Pons (tissue), 1 donor: ENCODE measurements around the gene SLC6A18.
A peak's percentile ranks its signal among the peaks of the same experiment; 100 is the strongest.
"Not testable (repeated sequence)": the region's sequence is repeated elsewhere in the genome, so short reads cannot be mapped to it uniquely, and the experiment has no call there.

ENCODE experiments used
- DNase-seq: peaks from one replicate; pipeline ENCODE4 v3.0.0-alpha.2; 2016; ENCODE audit warnings: low spot score

SLC6A18 gene

DNA sequence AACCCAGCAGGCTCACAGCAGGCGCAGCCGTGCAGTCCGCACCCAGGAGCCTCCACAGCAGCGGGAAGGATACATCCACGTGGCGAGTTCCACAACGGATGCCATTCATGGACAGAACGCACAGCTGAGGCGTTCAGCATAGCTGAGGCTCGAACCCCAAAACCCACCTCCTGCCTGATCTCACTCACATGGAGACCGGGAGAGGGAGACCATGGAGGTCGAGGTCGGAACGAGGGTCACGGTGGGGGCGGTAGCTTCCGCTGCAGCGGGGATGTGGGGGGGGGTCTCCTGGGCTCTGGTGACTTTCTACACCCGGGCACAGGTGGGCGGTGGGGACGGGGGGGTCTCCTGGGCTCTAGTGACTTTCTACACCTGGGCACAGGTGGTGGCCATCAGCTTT lies 52.1 kb downstream of the SLC6A18 start:
- no peak for DNase-seq

DNA sequence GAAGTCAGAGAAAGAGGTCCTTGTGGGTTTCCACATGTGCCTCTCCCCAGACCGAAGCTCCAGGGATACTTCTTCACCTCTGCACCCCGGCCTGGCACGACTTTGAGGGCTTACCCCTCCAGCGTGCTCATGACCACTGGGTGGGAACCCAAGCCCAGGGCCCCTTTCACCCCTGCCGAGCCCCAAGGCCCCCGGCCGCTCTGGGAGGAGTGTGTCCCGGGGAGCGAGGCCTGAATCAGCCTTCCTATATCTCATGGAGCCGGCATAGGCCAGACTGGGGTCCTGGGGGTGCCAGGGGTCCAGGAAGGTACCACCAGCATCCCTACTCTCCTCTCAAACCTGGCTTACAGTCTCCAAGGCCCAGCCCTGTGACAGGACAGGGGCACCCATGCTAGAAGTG lies 52.6 kb downstream of the SLC6A18 start:
- DNase-seq: no peak

DNA sequence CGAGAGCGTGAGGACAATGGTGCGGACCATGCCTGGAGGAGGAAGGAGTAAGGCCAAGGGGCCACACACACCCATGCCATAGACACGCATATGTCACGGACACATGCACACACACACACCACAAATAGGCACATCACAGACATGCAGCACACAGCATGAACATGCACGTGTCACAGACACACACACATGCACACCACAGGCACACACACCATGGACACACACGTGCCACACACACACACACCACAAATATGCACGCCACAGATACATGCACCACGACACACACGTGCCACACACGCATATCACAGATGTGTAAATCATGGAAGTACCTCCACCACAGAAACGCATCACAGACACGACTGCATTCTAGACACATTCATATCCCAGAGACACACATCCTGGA lies 53.0 kb downstream of the SLC6A18 start:
- DNase-seq: no peak

DNA sequence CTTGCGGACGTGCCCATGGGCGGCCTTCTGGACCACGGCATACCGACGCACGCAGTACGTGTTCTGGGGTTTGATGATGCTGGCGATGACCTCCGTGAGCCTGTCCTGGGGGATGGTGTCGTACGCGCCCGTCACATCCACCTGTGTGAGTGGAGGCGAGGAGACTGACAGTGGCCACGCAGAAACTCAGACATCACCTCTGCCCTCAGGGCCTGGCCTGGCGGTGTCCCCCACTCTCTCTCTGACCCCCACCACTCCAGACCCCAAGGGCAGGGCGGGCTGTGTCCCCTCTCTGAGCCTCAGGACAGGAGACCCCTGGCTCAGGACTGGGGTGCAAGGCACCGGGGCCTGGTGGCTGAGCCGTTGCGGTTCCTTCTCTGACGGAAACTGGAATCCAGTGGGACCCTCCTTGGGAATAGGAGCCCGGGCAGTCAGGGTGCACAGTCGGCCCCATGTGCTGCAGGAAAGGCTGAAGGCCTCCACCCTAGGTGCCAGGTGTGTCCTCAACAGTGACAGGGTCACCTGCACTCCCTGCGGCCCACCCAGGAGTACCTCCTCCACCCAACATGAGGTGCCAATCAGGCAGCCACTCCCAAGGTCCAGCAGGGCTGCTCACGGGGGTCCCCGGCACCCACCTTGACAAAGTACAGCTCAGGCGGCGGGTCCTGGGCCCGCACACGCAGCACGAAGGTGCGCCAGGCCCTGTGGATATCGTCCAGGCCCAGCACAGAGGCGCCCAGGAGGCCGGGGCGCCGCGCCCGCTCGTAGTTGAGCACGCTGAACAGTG lies 53.7 kb downstream of the SLC6A18 start:
- no peak for DNase-seq

DNA sequence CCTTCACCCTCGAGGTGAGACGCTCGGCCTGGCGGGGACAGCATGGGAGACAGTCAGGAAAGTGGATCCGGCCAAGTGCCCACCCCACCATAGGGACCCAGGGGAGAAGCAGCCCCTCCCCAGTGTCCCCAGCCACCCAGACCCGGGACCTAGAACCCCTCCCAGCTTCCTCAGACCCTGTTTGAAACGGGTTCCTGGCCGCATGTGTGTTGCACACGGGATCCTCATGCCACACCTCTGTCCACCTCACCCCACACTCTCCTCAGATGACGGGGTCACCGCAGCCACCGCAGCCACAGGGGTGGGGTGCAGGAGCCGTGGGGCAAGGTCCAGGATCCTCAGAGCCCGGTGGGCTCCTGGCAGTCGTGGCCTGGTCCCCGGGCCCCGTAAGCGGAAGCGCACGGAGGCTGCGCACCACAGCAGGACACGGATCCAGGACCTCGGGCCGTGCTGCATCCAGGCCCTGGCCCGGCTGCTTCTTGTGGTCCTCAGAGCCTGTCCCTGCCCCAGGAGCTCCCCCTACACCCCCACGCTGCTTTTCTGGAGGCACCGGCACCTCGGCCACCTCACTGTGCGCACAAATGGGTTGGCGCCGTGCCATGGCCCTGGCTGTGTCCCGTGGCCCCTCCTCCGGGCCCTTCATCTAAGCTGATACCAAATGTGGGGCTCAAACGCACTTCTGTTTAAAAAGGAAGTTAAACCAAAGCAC lies 54.4 kb downstream of the SLC6A18 start:
- no peak for DNase-seq

DNA sequence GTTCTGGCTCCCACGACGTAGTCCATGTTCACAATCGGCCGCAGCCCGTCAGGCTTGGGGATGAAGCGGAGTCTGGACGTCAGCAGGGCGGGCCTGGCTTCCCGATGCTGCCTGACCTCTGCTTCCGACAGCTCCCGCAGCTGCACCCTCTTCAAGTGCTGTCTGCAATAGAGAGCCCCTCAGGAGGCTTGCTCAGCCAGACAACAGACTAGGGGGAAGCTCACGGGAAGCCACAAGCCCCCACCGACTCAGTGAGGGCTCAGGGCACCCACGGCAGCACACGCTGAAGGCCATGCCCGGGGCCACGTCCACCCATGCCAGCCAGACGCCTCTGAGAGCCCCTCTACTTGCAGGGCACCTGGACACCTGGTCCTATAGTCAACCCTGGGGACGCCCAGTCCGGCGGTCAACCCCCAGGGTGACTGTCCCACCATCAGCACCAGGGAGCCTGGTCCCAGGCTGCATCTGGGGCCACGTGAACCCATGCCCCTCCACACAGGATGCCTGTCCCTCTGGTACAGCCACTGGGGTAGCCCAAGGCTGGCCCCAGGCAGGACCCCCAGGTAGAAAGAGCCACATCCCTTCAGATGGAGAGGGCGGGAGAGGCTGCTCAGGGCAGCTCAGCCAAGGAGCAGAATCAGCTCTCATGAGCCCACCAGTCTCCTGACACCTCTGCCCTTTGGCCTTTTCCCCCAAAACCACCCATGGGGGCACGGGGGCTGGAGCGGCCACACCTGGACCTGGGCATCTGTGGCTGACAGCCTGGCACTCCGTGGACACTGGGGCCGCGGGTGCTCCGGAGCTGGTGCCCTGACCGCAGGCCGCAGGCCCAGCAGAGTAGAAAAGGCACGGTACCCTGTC lies 55.2 kb downstream of the SLC6A18 start:
- DNase-seq: no peak

DNA sequence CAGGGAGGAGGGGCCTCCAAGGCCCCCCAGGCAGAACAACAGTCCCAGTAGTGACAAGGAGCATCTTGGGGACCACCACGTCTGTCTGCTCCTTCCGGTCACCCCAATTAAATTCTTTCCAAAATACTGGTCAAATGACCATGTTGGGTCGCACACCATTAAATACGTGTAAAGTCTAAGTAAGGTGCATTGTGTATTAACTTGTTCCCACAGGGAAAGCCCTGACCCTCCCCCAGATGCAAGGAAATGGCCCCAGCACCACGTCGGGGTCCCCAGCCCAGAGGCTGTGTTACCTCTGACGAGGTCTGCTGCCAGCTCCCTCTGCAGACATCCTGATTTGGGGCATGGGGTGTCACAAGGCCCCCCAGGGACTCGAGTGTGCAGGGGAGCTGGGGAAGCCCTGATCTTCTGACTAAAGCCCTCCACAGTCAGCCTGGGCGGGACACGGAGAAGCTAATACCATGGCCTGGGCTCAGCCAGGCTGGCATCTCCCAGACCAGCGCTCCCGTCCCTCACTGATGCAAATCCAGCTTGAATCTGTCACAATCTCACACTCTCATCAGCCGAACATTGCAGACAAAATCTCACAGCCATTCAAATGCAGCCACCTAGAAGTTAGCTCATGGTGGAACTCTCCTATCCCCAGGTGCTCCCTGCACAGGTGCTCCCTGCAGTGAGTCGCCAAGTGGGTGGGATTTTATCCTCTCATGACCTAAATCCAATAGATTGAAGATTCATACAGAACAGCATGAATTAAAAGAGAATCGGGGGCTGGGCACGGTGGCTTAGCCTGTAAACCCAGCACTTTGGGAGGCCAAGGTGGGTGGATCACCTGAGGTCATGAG lies 56.1 kb downstream of the SLC6A18 start:
- DNase-seq: no peak

DNA sequence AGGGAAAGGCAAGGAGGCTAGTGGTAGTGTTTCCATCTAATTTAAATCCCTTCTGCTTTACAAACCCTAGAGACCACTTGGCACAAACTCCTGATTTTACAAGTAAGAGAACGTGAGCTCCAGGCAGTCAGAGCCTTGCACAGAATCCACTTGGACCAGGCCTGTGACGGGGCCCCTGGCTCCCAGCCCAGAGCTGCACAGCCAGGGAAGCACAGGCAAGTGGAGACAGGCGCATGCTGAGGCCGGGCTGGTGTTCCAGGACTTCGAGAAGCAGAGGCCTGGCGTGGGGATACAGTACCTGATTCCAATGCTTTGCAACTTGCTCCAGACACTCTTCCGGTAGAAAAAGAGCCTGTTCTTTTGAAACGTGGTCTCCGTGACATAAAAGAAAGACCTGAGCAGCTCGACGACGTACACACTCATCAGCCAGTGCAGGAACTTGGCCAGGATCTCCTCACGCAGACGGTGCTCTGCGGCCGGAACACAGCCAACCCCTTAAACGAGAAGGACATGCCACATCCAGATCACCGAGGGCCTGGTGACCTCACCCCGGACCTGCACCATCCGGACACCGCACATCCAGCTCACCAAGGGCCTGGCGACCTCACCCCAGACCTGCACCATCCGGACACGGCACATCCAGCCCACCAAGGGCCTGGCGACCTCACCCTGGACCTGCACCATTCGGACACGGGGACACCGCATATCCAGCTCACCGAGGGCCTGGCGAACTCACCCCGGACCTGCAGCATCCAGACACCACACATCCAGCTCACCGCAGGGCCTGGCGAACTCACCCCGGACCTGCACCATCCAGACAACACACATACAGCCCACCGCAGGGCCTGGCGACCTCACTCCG lies 57.2 kb downstream of the SLC6A18 start:
- DNase-seq: peak; percentile 5

DNA sequence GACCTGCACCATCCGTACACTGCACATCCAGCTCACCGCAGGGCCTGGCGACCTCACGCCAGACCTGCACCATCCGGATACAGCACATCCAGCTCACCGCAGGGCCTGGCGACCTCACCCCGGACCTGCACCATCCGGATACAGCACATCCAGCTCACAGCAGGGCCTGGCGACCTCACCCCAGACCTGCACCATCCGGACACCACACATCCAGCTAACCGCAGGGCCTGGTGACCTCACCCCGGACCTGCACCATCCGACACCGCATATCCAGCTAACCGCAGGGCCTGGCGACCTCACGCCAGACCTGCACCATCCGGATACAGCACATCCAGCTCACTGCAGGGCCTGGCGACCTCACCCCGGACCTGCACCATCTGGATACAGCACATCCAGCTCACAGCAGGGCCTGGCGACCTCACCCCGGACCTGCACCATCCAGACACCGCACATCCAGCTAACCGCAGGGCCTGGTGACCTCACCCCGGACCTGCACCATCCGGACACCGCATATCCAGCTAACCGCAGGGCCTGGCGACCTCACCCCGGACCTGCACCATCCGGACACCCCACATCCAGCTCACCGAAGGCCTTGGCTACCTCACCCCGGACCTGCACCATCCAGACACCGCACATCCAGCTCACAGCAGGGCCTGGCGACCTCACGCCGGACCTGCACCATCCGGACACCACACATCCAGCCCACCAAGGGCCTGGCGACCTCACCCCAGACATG lies 58.0 kb downstream of the SLC6A18 start:
- DNase-seq: not testable (repeated sequence)

DNA sequence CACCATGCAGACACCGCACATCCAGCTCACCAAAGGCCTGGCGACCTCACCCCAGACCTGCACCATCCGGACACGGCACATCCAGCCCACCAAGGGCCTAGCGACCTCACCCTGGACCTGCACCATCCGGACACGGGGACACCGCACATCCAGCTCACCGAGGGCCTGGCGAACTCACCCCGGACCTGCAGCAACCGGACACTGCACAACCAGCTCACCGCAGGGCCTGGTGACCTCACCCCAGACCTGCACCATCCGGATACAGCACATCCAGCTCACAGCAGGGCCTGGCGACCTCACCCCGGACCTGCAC lies 58.5 kb downstream of the SLC6A18 start:
- DNase-seq: not testable (repeated sequence)

DNA sequence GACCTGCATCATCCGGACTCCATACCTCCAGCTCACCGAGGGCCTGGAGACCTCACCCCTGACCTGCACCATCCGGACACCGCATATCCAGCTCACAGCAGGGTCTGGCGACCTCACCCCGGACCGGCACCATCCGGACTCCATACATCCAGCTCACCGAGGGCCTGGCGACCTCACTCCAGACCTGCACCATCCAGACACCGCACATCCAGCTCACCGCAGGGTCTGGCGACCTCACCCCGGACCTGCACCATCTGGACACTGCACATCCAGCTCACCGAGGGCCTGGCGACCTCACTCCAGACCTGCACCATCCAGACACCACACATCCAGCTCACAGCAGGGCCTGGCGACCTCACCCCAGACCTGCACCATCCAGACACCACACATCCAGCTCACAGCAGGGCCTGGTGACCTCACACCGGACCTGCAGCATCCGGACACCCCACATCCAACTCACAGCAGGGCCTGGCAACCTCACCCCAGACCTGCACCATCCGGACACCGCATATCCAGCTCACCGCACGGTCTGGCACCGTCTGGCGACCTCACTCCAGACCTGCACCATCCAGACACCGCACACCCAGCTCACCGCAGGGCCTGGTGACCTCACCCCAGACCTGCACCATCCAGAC lies 59.3 kb downstream of the SLC6A18 start:
- DNase-seq: not testable (repeated sequence)

DNA sequence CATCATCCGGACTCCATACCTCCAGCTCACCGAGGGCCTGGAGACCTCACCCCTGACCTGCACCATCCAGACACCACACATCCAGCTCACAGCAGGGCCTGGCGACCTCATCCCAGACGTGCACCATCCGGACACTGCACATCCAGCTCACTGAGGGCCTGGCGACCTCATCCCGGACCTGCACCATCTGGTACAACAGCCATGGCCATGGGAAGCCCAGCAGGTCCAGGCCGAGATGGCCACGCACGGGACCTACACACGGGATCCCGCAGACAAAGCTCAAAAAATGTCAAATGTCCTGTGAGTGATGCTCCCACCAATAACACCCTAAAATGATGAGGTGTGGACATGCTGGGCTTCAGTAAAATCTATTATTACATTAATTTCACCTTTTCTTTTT lies 60.0 kb downstream of the SLC6A18 start:
- DNase-seq: no peak

DNA sequence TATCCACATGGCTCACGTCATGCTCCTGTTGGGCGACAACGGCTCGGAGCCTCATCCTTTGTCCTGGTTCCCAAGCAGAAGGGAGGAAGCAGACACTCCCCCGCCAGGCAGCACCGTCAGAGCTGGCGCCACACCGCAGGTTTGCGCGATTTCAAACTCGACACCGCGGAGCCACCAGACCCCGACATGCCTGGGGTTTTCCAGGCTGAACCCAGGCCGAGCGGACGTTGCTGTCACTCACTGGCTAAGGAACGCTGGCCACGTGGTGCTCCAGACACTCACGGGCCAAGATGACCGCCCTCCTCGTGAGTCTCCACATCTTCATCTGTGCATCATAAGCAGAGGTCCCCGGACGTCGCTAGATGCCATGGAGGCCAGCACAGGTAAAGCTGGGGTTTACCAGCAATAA lies 60.7 kb downstream of the SLC6A18 start:
- DNase-seq: no peak

DNA sequence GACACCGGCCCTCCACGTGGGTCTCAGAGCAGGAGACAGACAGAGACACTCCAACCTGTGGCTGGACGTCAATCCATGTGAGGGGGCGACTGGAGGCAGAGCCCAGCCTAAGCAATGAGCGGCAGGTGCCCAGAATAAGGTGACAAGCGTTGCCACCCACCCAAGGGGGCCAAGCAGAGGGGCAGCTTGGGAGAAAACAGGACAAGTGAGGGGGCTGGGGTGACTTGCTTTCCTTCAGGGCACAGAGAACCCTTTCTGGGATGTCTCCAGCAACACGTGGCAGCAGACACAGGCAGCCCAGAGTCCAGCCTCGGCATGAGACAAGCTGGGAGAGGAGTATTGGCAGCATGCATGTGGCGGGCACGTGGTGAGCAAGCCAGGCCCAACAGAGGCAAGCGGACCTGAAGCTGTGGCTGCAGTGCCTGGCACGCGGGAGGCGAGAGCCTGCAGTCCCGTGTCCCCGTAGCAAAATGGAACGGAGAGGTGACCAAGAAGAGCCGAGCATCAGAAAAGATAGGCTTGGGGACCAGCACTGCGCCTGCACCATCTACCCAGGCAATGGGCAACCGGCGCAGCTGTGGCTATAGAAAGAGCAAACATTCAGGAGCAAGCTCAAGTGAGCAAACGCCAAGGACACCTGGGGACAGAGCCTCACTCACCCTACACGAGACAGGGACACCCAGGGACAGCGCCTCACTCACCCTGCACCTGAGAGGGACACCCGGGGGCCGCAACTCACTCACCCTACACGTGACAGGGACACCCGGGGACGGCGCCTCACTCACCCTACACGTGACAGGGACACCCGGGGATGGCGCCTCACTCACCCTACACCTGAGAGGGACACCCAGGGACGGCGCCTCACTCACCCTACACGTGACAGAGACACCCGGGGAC lies 63.5 kb downstream of the SLC6A18 start:
- no peak for DNase-seq

DNA sequence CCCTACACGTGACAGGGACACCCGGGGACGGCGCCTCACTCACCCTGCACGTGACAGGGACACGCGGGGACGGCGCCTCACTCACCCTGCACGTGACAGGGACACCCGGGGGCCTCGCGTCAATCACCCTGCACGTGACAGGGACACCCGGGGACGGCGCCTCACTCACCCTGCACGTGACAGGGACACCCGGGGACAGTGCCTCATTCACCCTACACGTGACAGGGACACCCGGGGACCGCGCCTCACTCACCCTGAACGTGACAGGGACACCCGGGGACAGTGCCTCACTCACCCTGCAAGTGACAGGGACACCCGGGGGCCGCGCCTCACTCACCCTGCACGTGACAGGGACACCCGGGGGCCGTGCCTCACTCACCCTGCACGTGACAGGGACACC lies 64.4 kb downstream of the SLC6A18 start:
- not testable (repeated sequence) for DNase-seq

DNA sequence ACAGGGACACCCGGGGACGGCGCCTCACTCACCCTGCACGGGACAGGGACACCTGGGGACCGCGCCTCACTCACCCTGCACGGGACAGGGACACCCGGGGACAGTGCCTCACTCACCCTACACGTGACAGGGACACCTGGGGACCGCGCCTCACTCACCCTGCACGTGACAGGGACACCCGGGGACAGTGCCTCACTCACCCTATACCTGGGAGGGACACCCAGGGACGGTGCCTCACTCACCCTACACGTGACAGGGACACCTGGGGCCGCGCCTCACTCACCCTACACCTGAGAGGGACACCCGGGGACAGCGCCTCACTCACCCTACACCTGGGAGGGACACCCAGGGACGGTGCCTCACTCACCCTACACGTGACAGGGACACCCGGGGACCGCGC lies 65.8 kb downstream of the SLC6A18 start:
- DNase-seq: not testable (repeated sequence)

DNA sequence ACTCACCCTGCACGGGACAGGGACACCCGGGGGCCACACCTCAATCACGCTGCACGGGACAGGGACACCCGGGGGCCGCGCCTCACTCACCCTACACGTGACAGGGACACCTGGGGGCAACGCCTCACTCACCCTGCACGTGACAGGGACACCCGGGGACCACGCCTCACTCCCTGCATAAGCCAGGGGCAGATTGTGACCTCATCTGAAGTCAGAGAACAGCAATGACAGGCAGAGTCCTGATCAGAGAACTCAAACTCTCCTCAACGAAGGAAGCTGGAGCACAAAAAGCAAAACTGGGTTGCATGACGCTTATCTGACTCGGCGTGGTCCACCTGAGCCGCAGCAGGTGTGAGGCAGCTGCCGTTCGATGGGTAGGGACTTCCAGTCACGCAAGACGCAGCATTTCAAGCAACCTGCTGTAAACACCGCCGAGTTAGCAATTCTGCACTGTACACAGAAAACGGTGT lies 66.5 kb downstream of the SLC6A18 start:
- DNase-seq: no peak

DNA sequence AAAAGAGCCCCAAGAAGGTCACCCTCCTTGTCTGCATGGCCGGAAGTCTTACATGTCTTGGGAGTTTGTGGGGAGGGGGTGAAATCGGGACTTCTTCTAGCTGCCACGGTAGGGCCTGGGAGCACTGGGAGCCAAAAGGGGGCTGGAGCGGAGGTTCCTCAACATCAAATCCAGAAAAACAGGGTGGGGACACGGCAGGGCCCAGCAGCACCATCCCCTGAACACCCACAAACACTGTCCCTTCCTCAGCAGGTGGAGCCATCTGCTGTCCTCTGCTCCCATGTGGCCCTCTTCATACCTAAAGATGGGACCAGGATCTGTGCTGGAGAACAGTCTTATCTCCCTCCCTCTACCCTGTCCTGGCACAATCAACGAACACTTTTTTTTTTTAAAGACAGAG lies 67.0 kb downstream of the SLC6A18 start:
- DNase-seq: no peak
